ENCODE results near the gene RAET1G.
"Not testable (repeated sequence)": the region's sequence is repeated elsewhere in the genome, so short reads cannot be mapped to it uniquely, and the experiment has no call there.

The RAET1G gene, protein sequence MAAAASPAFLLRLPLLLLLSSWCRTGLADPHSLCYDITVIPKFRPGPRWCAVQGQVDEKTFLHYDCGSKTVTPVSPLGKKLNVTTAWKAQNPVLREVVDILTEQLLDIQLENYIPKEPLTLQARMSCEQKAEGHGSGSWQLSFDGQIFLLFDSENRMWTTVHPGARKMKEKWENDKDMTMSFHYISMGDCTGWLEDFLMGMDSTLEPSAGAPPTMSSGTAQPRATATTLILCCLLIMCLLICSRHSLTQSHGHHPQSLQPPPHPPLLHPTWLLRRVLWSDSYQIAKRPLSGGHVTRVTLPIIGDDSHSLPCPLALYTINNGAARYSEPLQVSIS

DNA sequence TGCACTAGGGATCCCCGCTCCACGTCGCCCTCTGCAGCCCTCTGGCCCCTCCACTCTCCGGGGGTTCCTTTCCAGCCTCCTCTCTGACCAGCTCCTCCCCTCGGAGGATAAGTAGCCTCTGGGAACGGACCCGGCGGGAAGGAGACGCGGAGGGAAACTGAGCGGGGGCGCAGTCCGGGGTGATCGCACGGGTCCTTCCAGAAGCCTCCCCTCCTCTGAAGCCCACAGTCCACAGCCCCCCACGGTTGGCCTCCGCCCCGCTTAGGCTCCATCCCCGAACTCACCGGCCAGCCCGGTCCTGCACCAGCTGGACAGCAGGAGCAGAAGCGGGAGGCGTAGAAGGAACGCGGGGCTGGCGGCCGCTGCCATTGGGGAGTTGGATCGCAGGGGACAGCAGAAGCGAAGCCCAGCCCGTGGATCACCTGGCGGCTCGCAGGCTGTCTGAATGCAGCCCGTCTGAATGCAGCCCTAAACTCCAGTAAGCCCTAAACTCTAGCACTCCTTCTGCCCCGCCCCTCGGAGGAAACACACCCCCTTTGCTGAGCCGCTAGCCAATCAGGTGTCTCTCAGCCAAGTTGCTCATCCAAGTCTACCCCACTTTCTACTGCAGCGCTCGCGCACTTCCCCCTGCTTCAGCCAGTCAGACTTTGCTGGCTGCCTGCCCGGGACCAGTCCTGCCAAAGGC, at the start of gene RAET1G:
TSS of gene RAET1G (minus strand) at position 480 of the 685 bp plus-strand sequence. CDS start at position 369, 111 bp downstream.
- peak; percentile 94 for DNase-seq

DNA sequence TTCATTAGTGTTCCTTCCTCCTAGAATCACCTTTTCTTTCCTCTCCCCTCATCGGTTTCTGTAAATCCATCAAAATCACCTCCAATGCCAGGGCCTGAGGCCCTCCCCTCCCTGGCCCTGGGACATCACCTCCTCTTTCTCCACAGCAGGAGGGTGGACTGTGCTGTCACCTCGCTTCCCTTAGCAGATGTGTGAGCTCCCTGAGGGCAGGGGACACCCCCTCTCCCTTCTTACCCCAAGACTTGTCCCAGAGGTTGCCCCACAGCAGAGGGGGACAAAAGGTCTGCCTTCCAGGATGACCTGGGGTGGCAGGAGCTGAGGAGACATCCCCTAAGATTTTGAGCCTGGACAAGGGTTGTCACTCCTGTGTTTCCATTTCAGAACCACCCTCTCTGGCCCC, 46.7 kb upstream of the RAET1G start:
- DNase-seq, result no peak

DNA sequence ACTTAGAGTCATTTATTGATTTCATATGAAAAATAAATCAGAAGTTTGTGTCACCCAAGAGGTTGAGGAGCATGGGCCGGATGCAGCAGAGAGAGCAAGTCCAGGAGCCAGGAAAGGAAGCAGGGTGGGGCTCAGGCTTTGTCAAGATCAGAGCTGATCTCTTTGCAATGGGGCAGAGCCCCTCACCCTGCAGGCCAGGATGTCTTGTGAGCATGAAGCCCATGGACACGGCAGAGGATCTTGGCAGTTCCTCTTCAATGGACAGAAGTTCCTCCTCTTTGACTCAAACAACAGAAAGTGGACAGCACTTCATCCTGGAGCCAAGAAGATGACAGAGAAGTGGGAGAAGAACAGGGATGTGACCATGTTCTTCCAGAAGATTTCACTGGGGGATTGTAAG, 46.0 kb upstream of the RAET1G start:
- DNase-seq, result not testable (repeated sequence)

DNA sequence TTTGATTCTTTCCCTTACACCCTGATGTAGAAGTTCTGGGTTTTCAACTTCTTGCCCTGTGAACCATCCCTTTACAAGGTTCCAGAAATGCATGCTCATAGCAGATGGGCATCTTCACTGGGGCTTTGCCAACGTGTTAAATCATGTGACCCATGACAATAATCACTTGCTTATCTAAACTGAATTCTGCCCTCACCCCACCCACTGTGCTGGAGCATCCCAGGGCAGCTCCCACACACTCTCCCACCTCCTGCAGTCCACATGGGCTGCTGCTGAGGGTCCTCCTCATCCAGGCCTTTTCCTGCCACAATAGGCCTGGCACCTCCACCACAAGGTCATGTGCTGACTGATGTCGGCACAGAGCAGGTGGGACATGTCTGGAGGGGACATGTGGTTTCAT, 45.1 kb upstream of the RAET1G start:
- DNase-seq, result not testable (repeated sequence)

DNA sequence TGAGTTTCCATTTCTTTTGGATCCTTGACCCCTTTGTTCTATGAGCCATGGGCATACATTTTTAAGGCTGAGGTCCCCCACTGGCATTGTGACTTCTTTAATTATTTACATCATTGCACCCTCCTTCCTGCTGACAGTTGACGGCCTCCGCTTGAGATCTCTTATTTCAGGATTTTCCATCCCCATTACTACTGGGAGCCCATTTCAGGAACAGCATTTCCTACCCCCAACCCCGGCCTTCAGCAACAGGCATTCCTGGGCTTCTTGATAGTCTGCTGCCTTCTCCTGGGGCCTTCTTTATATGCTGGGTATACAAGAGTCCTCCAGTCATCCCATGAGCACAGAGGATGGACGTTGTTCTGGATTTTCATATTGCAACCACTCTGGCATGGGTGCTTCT, 44.7 kb upstream of the RAET1G start:
- no peak for DNase-seq

DNA sequence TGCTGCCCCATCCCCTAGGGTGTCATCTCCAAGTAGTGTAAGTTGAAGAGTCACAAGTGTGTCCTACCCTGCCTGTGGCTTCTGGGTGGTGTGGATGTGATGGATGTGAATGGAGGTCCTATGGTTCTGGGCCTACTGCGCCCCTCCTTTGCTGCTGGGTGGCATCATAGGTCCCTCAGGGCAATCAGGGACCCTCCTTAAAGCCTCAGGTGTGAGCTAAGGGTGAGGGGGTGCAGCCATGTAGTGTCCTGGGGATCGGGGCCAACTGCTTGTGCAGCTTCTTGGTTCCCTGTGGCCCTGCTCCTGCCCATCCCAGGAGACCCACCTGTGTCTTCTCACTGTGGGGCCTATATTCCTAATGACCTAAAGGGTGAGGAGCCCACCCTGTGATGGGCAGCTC, 43.4 kb upstream of the RAET1G start:
- DNase-seq, result not testable (repeated sequence)

DNA sequence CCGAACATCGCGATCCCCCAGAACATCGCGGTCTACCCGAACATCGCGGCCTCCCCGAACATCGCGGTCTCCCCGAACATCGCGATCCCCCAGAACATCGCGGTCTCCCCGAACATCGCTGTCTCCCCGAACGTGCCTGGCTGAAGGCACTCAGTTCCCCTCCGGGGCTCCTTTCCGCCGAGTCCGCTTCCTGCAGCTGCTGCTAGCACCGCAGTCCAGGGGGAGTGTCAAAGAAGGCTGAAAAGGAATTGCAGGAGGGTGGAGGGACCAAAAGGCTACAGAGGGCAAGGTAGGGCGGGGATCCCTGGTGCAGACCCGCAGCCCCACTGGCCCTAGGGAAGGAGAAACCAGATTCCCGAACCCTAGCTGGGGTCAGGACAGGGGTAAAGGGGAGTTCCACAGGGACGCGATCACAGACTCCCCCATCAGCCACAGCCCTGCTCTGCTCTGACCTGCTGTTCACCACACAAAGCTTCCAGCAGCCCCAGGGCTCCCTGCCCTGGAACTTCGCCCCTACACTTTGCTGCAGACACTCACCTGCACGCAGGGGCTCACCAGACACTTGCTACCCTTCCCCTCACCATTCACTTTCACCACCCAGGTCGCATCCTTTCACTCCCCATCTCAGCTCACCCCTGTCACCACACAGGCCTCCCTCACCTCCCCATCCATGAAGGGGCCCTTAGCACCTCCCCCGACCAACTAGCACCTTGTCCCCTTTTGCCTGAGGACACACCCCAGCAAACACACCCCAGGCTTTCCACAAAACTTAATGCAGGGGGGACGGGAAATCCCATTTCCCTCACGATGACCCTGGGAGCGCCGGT, 42.5 kb upstream of the RAET1G start:
- DNase-seq, result no peak

DNA sequence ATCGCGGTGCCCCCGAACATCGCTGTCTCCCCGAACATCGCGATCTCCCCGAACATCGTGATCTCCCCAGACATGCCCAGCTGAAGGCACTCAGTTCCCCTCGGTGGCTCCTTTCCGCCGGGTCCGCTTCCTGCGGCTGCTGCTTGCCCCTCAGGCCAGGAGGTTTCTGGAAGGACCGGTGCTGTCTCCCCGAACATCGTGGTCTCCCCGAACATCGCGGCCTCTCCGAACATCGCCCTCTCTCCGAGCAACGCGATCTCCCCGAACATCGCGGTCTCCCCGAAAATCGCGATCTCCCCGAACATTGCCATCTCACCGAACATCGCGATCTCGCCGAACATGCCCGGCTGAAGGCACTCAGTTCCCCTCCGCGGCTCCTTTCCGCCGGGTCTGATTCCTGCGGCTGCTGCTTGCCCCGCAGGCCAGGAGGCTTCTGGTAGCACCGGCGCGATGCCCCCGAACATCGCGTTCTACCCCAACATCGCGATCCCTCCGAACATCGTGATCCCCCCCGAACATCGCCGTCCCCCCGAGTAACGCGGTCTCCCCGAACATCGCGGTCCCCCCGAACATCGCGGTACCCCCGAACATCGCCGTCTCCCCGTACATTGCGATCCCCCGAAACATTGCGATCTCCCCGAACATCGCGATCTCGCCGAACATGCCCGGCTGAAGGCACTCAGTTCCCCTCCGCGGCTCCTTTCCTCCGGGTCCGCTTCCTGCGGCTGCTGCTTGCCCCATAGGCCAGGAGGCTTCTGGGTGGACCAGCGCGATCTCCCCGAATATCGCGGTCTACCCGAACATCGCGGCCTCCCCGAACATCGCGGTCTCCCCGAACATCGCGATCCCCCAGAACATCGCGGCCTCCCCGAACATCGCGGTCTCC, 41.6 kb upstream of the RAET1G start:
- no peak for DNase-seq

DNA sequence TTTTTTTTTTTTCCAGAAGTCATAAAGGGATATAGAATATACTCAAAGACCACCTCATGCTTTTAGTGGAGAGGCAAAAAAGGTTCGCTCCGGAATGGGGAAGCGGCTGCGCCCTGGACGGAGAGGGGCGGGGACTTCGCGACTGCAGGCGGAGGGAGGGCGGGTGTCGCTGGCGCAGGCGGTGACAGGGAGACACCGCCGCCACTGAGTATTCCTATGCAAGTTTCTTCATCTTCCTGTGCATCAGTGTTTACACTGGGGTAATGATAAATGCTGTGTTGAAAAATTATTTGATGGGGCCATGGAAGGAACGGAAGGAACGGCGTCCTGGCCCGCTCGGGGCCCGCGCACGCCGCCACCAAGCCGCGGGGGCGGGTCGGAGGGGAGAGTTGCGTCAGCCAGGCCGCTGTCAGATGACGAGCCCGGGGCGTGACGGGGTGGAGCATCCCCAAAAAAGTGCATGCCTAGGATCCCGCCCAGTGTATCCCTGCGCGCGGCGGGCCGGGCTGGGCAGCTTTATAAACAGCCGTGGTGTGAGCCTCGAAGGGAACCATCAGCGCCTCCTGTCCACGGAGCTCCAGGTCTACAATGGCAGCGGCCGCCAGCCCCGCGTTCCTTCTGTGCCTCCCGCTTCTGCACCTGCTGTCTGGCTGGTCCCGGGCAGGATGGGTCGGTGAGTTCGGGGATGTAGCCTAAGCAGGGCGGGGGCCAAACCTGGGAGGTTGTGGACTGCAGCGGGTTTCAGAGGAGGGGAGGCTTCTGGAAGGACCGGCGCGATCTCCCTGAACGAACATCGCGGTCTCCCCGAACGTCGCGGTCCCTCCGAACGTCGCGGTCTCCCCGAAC, 40.8 kb upstream of the RAET1G start, which contains the start of gene ULBP1:
TSS of gene ULBP1 (plus strand) at position 482 of the 846 bp plus-strand sequence. CDS start at position 589, 107 bp downstream.
- peak; percentile 71 for DNase-seq

DNA sequence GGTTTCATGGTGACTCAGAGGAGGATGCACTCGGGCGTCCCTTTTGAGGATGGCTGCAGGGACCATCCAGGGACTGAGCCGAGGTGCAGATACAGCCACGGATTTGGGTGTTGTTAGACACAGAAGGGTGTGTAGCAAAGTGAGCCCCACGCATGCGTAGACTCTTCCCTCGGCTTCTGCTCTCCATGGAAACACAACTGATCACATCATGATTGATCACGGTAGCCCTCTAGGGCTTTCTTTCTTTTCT, 40.2 kb upstream of the RAET1G start:
- peak; percentile 24 for DNase-seq

DNA sequence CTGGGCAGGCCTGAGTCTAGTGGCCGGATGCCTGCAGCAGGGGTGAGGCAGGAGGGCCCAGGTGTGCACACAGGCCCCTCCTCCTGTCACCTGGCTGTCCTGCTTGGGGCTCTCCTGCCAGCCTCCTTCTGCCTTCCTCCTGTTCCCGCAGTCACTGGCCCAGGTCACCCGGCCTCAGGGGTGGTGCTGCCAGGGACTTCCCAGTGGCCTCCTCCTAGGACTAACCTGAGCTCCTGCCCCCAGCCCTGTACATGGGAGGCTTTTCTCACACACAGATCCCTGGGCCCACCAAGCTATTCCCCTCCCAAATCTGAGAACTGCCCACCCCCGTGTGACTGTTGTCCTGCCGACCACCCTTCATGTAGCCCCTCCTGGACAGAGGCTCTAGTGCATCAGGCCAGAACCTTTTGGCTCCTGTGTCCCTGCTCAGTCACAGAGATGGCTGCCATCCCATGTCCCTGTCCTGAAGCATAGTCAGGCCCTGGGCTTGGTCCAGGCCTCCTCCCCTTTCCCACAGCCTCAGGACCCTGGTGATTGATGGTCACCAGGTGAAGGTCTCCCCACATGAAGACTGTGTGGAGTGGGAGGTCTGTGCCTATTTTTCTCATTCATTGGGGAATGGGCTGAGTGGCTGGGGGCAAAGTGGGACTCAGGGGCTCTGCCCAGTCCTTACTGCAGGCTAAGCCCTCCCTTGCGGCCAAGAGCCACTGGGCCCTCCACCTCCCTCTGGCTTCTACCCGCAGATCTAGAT, 39.7 kb upstream of the RAET1G start:
- DNase-seq, result no peak

DNA sequence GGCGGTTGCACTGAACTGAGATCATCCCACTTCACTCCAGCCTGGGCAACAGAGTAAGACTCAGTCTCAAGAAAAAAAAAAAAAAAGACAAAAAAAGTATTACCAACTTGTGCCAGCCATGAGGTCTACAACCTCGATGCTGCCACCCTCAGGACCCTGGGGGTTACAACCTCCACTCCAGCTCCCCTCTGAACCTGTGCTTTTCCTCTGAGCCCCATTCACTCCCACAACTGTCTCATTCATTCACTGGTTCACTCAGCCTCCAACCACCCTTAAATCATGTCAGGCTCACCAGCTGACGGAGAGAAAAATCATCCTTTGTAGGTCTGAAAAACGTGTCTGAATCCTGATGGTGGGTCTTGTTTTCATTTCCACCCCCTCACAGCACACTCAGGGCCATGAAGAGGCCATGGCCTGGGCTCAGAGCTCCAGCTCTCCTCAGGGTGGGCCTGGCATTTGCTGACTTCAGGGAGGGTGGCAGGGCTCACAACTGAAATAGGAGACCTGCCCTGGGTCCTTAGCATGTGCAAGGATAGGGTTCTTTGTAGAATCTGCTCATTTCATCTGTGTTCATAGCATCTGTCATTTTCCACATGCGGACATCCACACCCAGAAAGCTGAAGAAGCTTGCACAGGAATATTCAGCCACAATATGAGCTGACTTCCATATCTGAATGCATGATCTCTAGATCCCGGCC, 39.0 kb upstream of the RAET1G start:
- DNase-seq, result peak; percentile 7

DNA sequence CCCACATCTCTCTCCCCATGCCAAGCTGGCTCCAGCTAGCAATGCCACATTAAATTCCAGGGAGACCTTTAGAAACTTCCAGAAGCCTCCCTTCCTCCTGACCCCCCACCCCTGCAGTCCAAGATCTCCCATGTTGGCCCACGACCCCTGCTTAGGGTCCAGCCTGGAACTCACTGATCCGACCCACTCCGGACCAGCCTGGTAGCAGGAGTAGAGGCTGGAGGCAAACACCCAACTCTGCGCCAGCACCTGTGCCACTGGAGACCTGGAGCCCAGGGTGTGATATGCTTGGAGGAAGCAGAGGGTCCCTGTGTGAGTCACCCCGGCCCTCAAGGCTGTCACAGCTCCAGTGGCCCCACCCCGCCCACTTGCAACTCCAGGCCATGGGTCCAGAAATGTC, 37.6 kb upstream of the RAET1G start:
- DNase-seq, result no peak

DNA sequence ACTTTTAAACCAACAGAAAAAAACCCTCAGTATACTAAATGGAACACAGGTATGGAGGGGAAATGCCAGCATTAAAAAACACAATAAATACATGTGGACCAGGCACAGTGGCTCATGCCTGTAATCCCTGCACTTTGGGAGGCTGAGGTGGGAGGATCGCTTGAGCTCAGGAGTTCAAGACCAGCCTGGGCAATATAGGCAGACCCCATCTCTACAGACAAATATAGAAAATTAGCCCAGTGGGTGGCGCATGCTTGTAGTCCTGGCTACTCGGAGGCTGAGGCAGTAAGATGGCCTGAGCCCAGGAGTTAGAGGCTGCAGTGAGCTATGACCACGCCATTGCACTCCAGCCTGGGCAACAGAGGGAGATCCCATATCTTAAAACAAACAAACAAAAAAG, 36.9 kb upstream of the RAET1G start:
- not testable (repeated sequence) for DNase-seq

DNA sequence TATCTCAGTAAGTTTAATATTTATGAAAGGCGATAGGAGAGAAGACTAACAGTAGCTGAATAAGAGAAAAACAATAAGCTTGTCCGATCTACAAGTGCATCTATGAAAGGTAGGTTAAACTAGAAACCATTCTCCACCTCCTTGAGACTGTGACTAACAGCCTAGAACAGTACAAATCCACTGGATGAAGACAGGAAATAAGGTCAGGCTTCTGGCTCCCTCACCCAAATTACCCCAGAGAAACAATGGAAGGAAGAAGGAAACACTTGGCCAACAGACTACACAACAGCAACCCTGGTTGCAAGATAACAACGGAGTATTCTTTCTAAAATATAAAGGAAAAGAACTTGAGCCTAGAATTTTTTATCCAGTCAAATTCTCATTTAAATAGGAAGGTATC, 35.2 kb upstream of the RAET1G start:
- not testable (repeated sequence) for DNase-seq

DNA sequence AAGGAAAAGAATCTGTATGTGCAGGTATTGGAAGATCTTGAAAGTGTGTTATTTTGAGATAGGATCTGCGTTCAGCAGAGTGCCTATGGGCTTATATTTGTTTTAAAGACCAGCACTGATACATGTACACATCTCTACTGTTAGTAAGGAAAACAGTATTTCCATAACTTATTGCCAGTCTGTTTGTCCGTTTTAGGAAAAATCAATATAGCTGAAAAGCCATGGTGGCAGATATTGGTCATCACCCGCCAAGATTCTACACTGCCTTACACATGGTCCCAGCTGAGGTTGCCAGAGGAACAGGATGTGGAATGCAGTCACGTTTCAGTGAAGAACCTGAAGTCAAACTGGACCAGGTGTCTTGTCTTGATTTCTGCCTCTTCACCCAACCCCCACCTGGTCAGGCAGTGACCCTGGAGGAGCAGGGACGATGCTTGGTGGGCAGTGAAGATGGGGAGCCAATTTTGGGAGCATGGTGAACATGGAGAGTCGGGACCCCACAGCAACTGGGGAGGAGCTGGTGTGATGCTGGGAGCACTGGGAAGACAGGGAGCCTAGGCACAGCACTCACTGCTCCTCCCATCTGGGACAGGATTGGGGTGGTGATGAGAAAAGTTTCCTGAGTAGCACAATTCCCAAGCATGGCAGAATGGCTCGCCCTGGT, 32.9 kb upstream of the RAET1G start:
- not testable (repeated sequence) for DNase-seq

DNA sequence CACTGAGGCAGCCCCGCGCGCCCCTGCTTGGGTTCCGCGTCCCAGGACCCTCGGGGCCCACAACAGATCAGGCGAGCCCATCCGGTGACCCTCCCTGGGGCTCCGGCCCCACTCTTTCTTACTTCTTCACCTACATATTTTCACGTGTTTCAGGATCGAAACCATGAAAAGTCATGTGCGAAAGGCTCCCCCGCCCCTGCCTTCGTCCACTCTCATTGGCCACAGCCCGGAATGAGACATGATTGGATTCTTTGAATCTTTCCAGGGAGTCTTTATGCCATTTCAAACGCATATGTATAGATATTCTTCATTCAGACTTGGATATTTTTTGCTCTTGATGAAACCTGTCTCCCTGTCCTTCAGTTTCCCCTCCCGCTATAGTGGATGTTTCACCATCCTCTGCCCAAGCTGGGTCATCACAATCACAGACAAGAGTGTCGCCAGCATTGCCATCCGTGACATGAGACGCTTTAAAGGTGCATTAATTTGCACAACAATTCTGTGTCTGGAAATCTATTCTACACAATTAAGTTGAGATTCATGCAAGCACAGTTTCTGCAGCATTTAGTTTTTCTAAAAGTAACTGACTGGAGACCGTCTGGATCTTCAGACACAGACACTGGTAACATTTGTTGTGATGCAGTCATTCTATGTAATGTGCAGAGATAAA, 32.2 kb upstream of the RAET1G start:
- not testable (repeated sequence) for DNase-seq

DNA sequence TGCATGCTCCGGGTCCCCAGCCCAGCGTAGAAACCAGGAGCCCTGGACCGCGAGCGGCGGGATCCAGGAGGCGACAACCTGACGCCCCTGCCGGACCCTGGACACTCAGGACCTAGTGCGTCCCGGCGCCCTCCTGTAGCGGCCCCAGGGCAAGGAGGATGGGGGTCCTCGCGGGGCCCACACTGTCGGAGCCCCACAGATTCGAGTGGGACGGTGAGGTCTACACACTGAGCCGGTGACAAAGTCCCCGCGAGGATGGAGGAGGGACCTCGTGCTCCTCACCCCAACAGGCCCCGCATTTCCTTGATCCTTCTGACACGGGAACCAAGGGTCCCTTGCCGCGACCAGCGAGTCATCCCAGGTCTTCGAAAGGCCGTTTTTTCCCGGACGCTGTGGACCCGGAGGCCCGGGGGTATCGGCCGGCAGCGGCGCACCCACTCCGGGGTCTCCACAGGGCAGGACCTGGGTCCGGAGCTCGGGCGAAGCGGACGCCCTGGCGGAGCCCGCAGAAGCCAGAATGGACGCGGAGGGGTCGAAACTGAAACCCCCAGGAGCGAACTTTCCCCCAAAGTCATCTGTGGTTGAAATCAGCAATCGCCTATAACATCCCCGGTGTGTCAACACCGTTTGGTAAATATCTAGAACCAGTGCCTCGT, 31.5 kb upstream of the RAET1G start:
- DNase-seq, result not testable (repeated sequence)

DNA sequence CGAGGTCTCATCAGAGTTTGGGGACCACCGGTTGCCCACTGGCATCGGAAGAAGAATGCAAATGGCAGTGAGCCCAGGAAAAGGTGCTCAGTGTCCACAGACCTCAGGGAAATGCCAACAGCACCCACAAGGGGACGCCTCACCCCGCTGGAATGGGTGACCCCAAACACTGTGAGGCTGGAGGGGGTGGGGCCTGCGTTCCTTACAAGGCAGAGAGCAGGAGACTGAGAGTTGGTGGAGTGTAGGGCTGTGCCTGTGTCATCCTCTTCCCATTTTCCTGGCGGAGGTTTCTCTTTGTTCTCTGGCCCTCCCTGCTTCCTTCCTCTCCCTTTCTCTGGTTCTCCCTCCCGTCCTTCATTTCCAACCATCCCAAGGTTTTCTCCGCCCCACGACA, 31.0 kb upstream of the RAET1G start:
- DNase-seq, result not testable (repeated sequence)

Data from HCEC 1CT (cell line).